Upper lobe of right lung (tissue), 1 donor: ENCODE results near the gene BNC2. TPM values are rescaled to one million over a fixed set of nuclear protein-coding genes. Genes with fewer than 3 reads are reported as not detected.

Source experiments
- ATAC-seq: fragments of 200-7000 bp; cut with Tn5 transposase; one replicate; pipeline ENCODE4 v1.9.1; 2020; ENCODE audit warnings: mild to moderate bottlenecking, moderate library complexity
- DNase-seq: peaks from one replicate; pipeline ENCODE4 v3.0.0-alpha.2; 2020
- H3K27ac ChIP-seq: fragments of 200-600 bp; one replicate; pipeline ENCODE4 v1.8.0; 2022
- H3K27me3 ChIP-seq: fragments of 200-600 bp; one replicate; pipeline ENCODE4 v1.8.0; 2022; ENCODE audit warnings: mild to moderate bottlenecking
- H3K36me3 ChIP-seq: fragments of 200-600 bp; one replicate; pipeline ENCODE4 v1.8.0; 2022
- H3K4me1 ChIP-seq: fragments of 200-600 bp; one replicate; pipeline ENCODE4 v1.8.0; 2022
- H3K4me3 ChIP-seq: fragments of 200-600 bp; one replicate; pipeline ENCODE4 v1.8.0; 2022; ENCODE audit warnings: mild to moderate bottlenecking
- H3K9me3 ChIP-seq: fragments of 200-600 bp; one replicate; pipeline ENCODE4 v1.8.0; 2022
- intact Hi-C: fragments of 100-400 bp; cut with DNase I; formaldehyde crosslinking; loops from one replicate; pipeline ENCODE4 v1.11.0; 2022
- total RNA-seq: library from RNA; stranded (reverse); fragmentation: NEBNext Ultra II Directional; extraction: Animal tissue kit (Norgen Biotek cat#: 25700); gene quantifications from one replicate; pipeline ENCODE4 v1.2.1, GENCODE V29; 2021
- TF ChIP-seq, protein P1 (sequence below): fragments of 200-600 bp; IDR thresholded peaks from one replicate; pipeline ENCODE4 v1.8.0; 2022; ENCODE audit warnings: antibody characterized with exemption
- donor health status: DM: no; HTN: yes; CAD: no; lungs with severe emphysema.

The BNC2 gene
- total RNA-seq, 1 donor from 2014 or later = 18.1 TPM

DNA sequence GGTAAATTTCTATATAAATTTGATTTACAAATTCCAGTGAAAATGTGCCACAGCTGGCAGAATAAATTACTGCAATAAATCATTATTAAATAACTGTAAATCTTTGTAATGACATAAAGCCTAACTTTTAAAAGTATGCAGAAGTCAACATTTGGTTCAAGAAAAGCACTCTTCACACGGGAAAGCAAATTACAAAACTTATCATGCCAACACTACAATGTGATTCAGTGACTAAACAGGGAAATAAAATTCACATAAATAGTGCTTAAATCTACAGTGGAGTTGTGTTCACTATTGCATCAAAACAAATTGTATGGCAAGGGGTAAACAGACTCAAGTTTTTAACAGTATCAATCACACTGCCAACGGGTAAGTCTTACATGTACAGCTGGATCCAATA is 117.2 kb downstream of the BNC2 start:
- H3K27ac ChIP-seq = no peak overlapping the region
- H3K4me3 ChIP-seq = no peak overlapping the region
- TF ChIP-seq, protein P1, sequence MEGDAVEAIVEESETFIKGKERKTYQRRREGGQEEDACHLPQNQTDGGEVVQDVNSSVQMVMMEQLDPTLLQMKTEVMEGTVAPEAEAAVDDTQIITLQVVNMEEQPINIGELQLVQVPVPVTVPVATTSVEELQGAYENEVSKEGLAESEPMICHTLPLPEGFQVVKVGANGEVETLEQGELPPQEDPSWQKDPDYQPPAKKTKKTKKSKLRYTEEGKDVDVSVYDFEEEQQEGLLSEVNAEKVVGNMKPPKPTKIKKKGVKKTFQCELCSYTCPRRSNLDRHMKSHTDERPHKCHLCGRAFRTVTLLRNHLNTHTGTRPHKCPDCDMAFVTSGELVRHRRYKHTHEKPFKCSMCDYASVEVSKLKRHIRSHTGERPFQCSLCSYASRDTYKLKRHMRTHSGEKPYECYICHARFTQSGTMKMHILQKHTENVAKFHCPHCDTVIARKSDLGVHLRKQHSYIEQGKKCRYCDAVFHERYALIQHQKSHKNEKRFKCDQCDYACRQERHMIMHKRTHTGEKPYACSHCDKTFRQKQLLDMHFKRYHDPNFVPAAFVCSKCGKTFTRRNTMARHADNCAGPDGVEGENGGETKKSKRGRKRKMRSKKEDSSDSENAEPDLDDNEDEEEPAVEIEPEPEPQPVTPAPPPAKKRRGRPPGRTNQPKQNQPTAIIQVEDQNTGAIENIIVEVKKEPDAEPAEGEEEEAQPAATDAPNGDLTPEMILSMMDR = no peak
- intact Hi-C loops = no loop called here
- ATAC-seq (no peak), DNase-seq (no peak)
- no peaks in the 10 kb centered on the region for H3K36me3 ChIP-seq
- no peaks in the 10 kb centered on the region for H3K27me3 ChIP-seq
- H3K9me3 ChIP-seq = no peaks in the 10 kb centered on the region
- H3K4me1 ChIP-seq = no peaks in the 10 kb centered on the region

DNA sequence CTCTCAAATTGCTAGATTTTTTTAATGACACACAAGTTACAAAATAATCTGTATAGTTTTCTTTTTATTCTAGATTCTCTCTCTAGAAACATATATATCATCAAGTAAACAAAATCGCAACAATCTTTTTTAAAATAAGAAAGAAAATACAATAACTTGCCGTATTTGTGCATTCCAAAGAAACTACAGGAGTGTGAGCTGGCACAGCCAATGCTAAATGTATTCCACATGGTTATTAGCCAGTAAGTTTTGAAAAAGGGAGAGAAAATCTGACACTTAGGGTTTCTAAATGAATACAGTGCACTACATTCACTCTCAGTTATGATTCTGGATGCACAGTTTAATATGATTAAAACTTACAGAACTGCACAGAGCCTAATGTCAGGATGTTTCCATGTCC is 117.9 kb downstream of the BNC2 start:
- Histone ChIP-seq H3K27ac (no peak overlapping the region), H3K4me3 (no peak overlapping the region), H3K9me3 (no peaks in the 10 kb centered on the region), H3K27me3 (no peaks in the 10 kb centered on the region), H3K4me1 (no peaks in the 10 kb centered on the region), H3K36me3 (no peaks in the 10 kb centered on the region)
- TF ChIP-seq, protein P1 = no peak
- no peak for DNase-seq
- no peak for ATAC-seq
- intact Hi-C loops = no loop called here

DNA sequence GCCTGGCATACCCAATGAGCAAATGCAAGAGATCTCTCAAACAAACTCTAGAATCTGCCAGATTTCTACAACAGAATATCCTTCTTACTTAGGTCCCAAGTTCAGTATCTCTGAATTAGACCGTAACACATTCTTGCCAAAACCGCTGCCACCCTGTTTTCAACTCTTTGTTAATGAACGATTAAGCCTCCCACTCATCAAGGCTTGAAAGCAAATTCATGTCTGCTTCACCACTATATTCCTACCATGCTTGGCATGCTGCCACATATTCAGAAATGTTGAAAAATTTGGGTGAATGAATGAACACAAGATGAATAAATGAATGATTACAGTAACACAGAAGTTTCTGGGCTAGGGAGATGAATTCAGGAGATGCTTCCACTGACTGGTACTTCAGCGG is 119.9 kb downstream of the BNC2 start:
- H3K9me3 ChIP-seq = no peaks in the 10 kb centered on the region
- no peak overlapping the region for H3K4me3 ChIP-seq
- TF ChIP-seq, protein P1 = no peak
- no peaks in the 10 kb centered on the region for H3K27me3 ChIP-seq
- ATAC-seq = no peak
- no peaks in the 10 kb centered on the region for H3K4me1 ChIP-seq
- intact Hi-C loops = no loop called here
- H3K36me3 ChIP-seq = no peaks in the 10 kb centered on the region
- H3K27ac ChIP-seq = no peak overlapping the region
- no peak for DNase-seq

DNA sequence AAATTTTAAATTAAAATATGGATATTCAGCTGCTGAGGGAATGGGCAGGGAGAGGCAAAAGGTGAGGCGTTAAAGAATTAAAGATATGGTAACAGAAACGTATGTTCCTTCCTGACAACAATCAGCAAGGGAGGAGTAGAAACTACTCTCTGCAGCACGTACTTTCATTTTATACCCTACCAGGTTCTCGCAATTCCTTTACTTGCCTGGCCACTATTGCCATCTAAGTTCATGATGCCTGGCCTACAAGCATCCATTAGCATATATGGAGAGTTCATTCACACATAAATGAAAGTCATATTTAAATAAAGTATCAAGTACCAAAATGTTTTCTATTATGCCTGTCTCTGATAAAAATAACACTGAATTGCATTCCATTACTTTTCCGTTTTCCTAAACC is 125.1 kb downstream of the BNC2 start:
- H3K9me3 ChIP-seq = no peaks in the 10 kb centered on the region
- H3K27me3 ChIP-seq = no peaks in the 10 kb centered on the region
- no peaks in the 10 kb centered on the region for H3K4me1 ChIP-seq
- DNase-seq = no peak
- TF ChIP-seq, protein P1 = no peak
- ATAC-seq = no peak
- intact Hi-C loops = no loop called here
- H3K4me3 ChIP-seq = no peak overlapping the region
- H3K27ac ChIP-seq = no peak overlapping the region
- H3K36me3 ChIP-seq = no peaks in the 10 kb centered on the region

DNA sequence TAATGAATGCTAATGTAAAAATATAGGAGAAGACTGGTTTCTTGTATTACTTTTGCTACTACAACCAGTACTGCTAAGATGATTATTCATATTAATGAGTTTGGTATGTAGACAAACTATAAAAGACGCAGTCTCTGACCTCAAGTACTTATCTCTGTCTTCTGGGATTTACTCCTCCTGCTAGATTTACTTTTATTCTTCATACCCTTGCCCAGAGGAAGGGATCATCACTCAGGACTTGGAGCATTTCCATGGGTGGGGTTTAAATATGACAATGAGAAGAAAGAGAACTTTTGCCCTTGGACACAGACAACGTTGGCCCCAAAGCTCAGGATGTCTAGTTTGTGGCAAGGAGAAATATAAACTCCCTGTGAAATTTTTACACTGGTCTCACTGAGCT is 126.1 kb downstream of the BNC2 start:
- no peaks in the 10 kb centered on the region for H3K27me3 ChIP-seq
- TF ChIP-seq, protein P1 = no peak
- H3K4me1 ChIP-seq = no peaks in the 10 kb centered on the region
- H3K4me3 ChIP-seq = no peak overlapping the region
- H3K27ac ChIP-seq = no peak overlapping the region
- no peaks in the 10 kb centered on the region for H3K9me3 ChIP-seq
- DNase-seq (no peak), ATAC-seq (no peak)
- intact Hi-C loops = no loop called here
- H3K36me3 ChIP-seq = no peaks in the 10 kb centered on the region

DNA sequence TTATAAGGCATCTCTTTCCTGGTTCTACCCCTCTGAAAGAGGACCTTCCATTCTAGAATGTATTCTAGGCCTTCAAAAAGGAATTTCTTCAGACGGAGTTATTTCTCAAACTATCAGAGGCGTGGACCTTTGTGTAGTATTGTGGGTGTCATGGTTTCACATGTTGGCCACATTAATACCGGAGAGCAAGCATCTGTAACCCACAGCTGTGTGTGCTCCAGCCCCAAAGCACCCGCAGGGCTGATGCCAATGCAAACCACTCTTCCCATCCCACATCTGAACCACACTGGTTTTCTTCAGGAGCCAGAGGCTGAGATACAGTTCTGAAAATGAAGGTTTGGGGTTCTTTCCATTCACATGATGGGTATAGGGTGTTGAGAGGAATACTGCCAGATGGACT is 127.1 kb downstream of the BNC2 start:
- intact Hi-C loops = no loop called here
- ATAC-seq (no peak), DNase-seq (no peak)
- TF ChIP-seq, protein P1 = no peak
- Histone ChIP-seq H3K9me3 (no peaks in the 10 kb centered on the region), H3K27ac (no peak overlapping the region), H3K4me3 (no peak overlapping the region), H3K4me1 (no peaks in the 10 kb centered on the region), H3K36me3 (no peaks in the 10 kb centered on the region), H3K27me3 (no peaks in the 10 kb centered on the region)
